Right atrium auricular region (tissue), 2 donors: ENCODE results near the gene ATXN10. TPM values are rescaled to one million over a fixed set of nuclear protein-coding genes. Genes with fewer than 3 reads are reported as not detected.
A peak's percentile ranks its signal among the peaks of the same experiment; 100 is the strongest.

ENCODE experiments used
- DNase-seq: peaks from one replicate; pipeline ENCODE4 v3.0.0-alpha.2; 2019; ENCODE audit warnings: low spot score
- H3K27ac ChIP-seq, 2 donors: fragments of 200-600 bp; sonication (generic); 1 replicate in 1 of 2; 2 replicates in 1 of 2; pipeline ENCODE4 v1.5.1; 2016 to 2019
- H3K27me3 ChIP-seq, 2 donors: fragments of 200-600 bp; sonication (generic); one replicate each; pipeline versions ENCODE4 v1.5.1 to v1.6.0; 2017 to 2019
- H3K36me3 ChIP-seq: fragments of 200-600 bp; sonication (generic); one replicate; pipeline ENCODE4 v1.5.1; 2016
- H3K4me1 ChIP-seq, 2 donors: fragments of 200-600 bp; sonication (generic); one replicate each; pipeline versions ENCODE4 v1.5.1 to v1.6.0; 2017 to 2019
- H3K4me3 ChIP-seq, 2 donors: fragments of 200-600 bp; sonication (generic); 1 replicate in 1 of 2; 2 replicates in 1 of 2; pipeline ENCODE4 v1.5.1; 2017 to 2019; ENCODE audit warnings: mild to moderate bottlenecking in 1 of 2, moderate library complexity in 1 of 2
- H3K9me3 ChIP-seq, 2 donors: fragments of 200-600 bp; sonication (generic); one replicate each; pipeline ENCODE4 v1.5.1; 2019
- total RNA-seq, 2 donors: library from RNA; depleted of rRNA; stranded (reverse); fragments of >200 nt; gene quantifications; one replicate each; pipeline ENCODE4 v1.1.0, GENCODE V29; 2016
- TF ChIP-seq, protein P1 (sequence below), 2 donors: fragments of 200-600 bp; sonication (generic); IDR thresholded peaks; one replicate each; pipeline ENCODE4 v1.5.1; 2019; ENCODE audit warnings: antibody characterized with exemption in 2 of 2

Gene ATXN10
- total RNA-seq, 2 donors from 2014 or later = 85.3 to 88.5 TPM

DNA sequence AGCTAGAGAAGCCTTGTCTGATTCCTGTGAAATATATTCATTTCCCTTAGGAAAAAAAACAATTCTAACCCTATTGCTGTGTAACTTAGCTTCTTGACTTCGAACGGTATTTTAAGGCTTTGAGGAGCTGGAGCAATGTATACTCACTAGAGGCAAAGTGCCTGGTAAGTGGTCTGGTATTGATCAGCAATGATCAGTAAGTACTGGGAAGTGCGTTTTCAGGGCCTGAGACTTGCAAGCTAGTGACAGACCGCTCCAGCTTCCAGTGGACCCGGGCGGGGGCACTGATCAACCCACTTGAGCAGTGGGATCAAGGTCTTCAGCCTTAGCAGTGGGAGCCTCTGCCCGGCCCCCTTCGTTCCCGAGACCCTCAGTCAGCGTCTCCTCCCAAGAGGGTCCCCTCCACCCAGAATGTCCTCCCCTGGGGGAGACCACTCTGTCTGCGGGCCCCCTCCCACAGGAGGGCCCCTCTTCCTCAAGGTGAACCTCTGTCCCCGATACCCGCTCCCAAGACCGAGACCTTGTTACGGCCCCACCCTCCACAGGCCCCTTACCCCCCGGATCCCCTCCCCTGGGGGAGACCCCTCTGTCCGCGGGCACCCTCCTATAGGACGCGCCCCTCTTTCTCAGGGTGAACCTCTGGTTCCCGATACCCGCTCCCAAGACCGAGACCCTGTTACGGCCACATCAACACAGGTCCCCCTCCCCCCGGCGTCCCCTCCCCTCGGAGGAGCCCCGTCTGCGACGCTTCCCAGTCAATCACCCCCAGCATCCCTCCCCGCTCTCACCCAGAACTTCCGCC is 452 bp upstream of the ATXN10 start:
- H3K36me3 ChIP-seq = no peaks in the 10 kb centered on the region
- peak overlapping the region; percentile 88 to 94 for H3K27ac ChIP-seq
- H3K4me1 ChIP-seq = peaks cover 0 to 26% of the 10 kb centered on the region in 2 donors
- H3K4me3 ChIP-seq = peak overlapping the region; percentile 83 to 85
- H3K27me3 ChIP-seq = no peaks in the 10 kb centered on the region
- H3K9me3 ChIP-seq = no peaks in the 10 kb centered on the region
- DNase-seq = peak; percentile 64
- TF ChIP-seq, protein P1, sequence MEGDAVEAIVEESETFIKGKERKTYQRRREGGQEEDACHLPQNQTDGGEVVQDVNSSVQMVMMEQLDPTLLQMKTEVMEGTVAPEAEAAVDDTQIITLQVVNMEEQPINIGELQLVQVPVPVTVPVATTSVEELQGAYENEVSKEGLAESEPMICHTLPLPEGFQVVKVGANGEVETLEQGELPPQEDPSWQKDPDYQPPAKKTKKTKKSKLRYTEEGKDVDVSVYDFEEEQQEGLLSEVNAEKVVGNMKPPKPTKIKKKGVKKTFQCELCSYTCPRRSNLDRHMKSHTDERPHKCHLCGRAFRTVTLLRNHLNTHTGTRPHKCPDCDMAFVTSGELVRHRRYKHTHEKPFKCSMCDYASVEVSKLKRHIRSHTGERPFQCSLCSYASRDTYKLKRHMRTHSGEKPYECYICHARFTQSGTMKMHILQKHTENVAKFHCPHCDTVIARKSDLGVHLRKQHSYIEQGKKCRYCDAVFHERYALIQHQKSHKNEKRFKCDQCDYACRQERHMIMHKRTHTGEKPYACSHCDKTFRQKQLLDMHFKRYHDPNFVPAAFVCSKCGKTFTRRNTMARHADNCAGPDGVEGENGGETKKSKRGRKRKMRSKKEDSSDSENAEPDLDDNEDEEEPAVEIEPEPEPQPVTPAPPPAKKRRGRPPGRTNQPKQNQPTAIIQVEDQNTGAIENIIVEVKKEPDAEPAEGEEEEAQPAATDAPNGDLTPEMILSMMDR (IDR thresholded peaks at IDR 0.05) = no peak

DNA sequence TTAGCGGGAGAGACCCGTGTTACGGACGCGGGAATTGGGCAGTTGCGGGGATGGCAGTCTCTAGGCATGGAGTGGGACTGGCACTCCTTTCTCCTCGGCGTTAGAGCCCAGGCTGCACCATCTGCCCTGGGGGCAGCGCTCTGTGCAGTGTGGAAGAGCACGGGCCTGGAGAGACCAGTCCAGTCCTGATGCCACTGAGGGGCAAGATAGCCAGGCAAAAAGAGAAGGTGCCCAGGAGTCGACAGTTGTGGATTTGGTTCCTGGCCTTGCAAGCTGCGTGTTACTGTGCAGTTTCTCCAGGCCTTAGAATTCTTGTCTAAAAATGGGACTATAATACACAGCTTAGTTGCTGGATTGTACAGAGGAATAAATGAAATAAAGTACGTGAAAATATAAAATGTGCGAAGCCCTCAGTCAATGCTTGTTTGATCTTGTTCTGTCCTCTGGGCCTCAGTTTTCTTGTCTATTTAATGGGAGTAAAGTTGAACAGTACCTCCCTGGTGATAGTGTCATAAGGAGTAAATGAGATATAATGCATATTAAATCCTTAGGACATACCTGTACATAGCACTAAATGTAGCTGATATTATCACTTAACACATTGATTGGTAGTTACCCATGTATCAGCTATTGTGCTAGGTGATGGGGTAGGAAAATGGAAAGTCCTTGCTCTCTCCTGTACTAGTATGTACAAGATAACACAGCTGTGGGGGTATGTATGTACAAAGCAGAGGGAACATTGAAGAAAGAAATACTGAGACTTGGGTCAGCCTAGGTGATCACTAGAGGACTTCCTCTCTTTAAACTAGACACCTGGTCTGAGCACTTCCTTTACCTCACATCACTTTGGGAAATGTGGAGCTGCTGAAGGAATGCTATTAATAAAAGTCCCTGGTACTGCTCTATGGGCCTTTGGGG is 1.2 kb downstream of the ATXN10 start:
- H3K4me1 ChIP-seq = peaks cover 0 to 26% of the 10 kb centered on the region in 2 donors
- H3K27me3 ChIP-seq = no peaks in the 10 kb centered on the region
- H3K27ac ChIP-seq = peak overlapping the region; percentile 88 to 94
- TF ChIP-seq, protein P1 (IDR thresholded peaks at IDR 0.05) = no peak
- no peaks in the 10 kb centered on the region for H3K36me3 ChIP-seq
- H3K4me3 ChIP-seq = peak overlapping the region; percentile 83 to 85
- H3K9me3 ChIP-seq = no peaks in the 10 kb centered on the region
- DNase-seq = no peak

DNA sequence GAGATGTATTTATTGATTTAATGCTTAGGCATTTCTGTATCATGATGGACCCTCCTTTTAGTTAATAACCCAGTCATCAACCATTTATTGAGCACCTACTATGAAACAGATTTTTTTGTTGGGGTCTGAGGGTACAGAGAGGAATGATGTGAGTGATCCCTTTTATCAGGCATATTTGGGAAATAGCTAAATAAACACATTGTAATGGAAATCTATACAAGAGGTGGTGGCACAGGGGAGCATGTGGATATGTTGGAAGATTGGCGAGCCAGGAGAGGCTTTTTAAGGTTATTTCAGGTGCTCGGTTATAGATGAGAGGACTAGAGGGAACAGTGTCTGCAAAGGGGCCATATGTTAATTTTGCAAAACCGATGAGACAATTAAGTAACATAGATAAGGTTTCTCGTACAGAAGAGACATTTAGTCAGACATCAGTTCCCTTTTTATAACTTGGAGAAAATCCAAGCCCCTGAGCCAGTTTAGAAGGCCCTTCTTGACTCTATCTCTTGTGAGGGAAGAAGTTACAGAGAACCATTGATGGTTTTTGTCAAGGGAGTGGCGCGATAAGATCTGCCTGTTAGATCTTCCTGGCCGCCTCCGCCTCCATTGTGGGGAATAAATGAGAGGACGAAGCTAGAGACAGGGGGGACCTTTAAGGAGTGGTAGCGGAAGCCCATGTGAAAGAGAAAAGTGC is 2.0 kb downstream of the ATXN10 start:
- Histone ChIP-seq H3K36me3 (no peaks in the 10 kb centered on the region), H3K27ac (no peak overlapping the region), H3K27me3 (no peaks in the 10 kb centered on the region), H3K4me3 (no peak overlapping the region), H3K4me1 (peaks cover 0 to 26% of the 10 kb centered on the region in 2 donors), H3K9me3 (no peaks in the 10 kb centered on the region)
- TF ChIP-seq, protein P1 (IDR thresholded peaks at IDR 0.05) = no peak
- DNase-seq = no peak

DNA sequence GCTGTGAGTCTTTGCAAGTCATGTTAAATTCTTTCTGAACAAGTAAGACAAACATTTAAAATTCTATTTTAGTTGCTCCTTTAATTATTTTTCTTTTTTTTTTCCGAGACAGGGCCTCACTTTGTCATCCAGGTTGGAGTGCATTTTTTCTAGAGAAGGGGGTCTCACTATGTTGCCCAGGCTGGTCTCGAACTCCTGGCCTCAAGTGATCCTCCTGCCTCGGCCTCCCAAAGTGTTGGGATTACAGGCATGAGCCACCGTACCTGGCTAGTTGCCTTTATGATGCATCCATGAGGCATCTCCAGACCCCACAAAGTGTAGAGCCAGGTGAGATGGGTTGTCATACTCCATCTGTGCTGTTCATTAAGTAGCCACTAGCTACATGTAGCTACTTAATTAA is 4.4 kb downstream of the ATXN10 start:
- Histone ChIP-seq H3K27ac (no peak overlapping the region), H3K9me3 (no peaks in the 10 kb centered on the region), H3K4me3 (no peak overlapping the region), H3K36me3 (no peaks in the 10 kb centered on the region), H3K4me1 (peaks cover 0 to 24% of the 10 kb centered on the region in 2 donors), H3K27me3 (no peaks in the 10 kb centered on the region)
- TF ChIP-seq, protein P1 (IDR thresholded peaks at IDR 0.05) = no peak
- DNase-seq = no peak

DNA sequence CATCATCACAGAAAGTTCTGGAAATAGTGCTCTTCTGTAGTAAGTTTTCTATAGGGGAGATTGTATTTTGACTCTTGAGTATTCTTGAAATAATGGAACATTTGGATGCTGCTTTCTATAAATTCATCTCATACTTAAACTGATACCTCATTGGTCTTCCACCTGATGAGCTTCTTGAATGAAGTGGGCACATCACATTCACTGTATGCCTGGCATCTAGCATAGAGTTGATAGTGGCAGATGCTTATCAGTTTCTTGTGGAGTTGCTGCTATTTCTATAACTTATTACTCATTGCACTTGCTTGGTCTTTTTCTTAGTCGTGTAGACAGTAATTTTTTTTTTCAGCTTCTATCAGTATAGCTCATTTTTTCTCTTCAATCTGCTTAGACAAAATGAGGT is 5.4 kb downstream of the ATXN10 start:
- Histone ChIP-seq H3K36me3 (no peaks in the 10 kb centered on the region), H3K27ac (no peak overlapping the region), H3K9me3 (no peaks in the 10 kb centered on the region), H3K27me3 (no peaks in the 10 kb centered on the region), H3K4me3 (no peak overlapping the region), H3K4me1 (peaks cover 0 to 28% of the 10 kb centered on the region in 2 donors)
- no peak for DNase-seq
- TF ChIP-seq, protein P1 (IDR thresholded peaks at IDR 0.05) = no peak
